ENCODE data around the gene SARS2.
"Not testable (repeated sequence)": the region's sequence is repeated elsewhere in the genome, so short reads cannot be mapped to it uniquely, and the experiment has no call there.

The SARS2 gene

GRCh38 chr19:38946229-38947010 is 15.9 kb upstream of the SARS2 start:
- no peak for TF ChIP-seq CTCF (IDR thresholded peaks at IDR 0.05; ENCODE audit: insufficient read depth, low read depth, low read length, missing control alignments)
- H3K4me3 ChIP-seq (ENCODE audit: low read depth, low read length) = no peak overlapping the region
- no peak for DNase-seq (ENCODE audit: low read depth)

GRCh38 chr19:38945562-38946228 is 15.1 kb upstream of the SARS2 start:
- no peak for DNase-seq (ENCODE audit: low read depth)
- H3K4me3 ChIP-seq (ENCODE audit: low read depth, low read length) = no peak overlapping the region
- no peak for TF ChIP-seq CTCF (IDR thresholded peaks at IDR 0.05; ENCODE audit: insufficient read depth, low read depth, low read length, missing control alignments)

- no peak for TF ChIP-seq CTCF (IDR thresholded peaks at IDR 0.05; ENCODE audit: insufficient read depth, low read depth, low read length, missing control alignments)
- no peak for DNase-seq (ENCODE audit: low read depth)
Observed at GRCh38 chr19:38944981-38945506, 14.5 kb upstream of the SARS2 start.

GRCh38 chr19:38942471-38943181 is 12.1 kb upstream of the SARS2 start:
- no peak overlapping the region for H3K4me3 ChIP-seq (ENCODE audit: low read depth, low read length)
- DNase-seq (ENCODE audit: low read depth) = no peak
- TF ChIP-seq CTCF (IDR thresholded peaks at IDR 0.05; ENCODE audit: insufficient read depth, low read depth, low read length, missing control alignments) = no peak

More at GRCh38 chr19:38944981-38945506, 14.5 kb upstream of the SARS2 start:
- H3K4me3 ChIP-seq (ENCODE audit: low read depth, low read length) = no peak overlapping the region

- H3K4me3 ChIP-seq (ENCODE audit: low read depth, low read length) = no peak overlapping the region
- TF ChIP-seq CTCF (IDR thresholded peaks at IDR 0.05; ENCODE audit: insufficient read depth, low read depth, low read length, missing control alignments) = no peak
- no peak for DNase-seq (ENCODE audit: low read depth)
Observed at GRCh38 chr19:38941979-38942378, 11.4 kb upstream of the SARS2 start.

- not testable (repeated sequence) for DNase-seq (ENCODE audit: low read depth); H3K4me3 ChIP-seq (ENCODE audit: low read depth, low read length)
Observed at GRCh38 chr19:38941466-38941865, 10.9 kb upstream of the SARS2 start.

GRCh38 chr19:38939957-38940356 is 9.4 kb upstream of the SARS2 start:
- no peak for TF ChIP-seq CTCF (IDR thresholded peaks at IDR 0.05; ENCODE audit: insufficient read depth, low read depth, low read length, missing control alignments)
- H3K4me3 ChIP-seq (ENCODE audit: low read depth, low read length) = no peak overlapping the region
- DNase-seq (ENCODE audit: low read depth) = no peak

All from GM12865 (cell line).